Coronary artery (tissue), 2 donors: ENCODE data around the gene LRP10.
"Not testable (repeated sequence)": the region's sequence is repeated elsewhere in the genome, so short reads cannot be mapped to it uniquely, and the experiment has no call there.

Experiments used
- DNase-seq: peaks from one replicate; pipeline ENCODE4 v3.0.0-alpha.2; 2017; ENCODE audit warnings: low spot score
- H3K27ac ChIP-seq, 2 donors: fragments of 200-600 bp; sonication (generic); one replicate each; pipeline ENCODE4 v1.5.1; 2016 to 2019
- H3K4me3 ChIP-seq: fragments of 200-600 bp; sonication (generic); 2 replicates; pipeline ENCODE4 v1.5.1; 2016; ENCODE audit warnings: mild to moderate bottlenecking, moderate library complexity
- TF ChIP-seq, protein P1 (sequence below): fragments of 200-600 bp; sonication (generic); IDR thresholded peaks from one replicate; pipeline ENCODE4 v1.5.1; 2019; ENCODE audit warnings: antibody characterized with exemption

The LRP10 gene, protein sequence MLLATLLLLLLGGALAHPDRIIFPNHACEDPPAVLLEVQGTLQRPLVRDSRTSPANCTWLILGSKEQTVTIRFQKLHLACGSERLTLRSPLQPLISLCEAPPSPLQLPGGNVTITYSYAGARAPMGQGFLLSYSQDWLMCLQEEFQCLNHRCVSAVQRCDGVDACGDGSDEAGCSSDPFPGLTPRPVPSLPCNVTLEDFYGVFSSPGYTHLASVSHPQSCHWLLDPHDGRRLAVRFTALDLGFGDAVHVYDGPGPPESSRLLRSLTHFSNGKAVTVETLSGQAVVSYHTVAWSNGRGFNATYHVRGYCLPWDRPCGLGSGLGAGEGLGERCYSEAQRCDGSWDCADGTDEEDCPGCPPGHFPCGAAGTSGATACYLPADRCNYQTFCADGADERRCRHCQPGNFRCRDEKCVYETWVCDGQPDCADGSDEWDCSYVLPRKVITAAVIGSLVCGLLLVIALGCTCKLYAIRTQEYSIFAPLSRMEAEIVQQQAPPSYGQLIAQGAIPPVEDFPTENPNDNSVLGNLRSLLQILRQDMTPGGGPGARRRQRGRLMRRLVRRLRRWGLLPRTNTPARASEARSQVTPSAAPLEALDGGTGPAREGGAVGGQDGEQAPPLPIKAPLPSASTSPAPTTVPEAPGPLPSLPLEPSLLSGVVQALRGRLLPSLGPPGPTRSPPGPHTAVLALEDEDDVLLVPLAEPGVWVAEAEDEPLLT

DNA sequence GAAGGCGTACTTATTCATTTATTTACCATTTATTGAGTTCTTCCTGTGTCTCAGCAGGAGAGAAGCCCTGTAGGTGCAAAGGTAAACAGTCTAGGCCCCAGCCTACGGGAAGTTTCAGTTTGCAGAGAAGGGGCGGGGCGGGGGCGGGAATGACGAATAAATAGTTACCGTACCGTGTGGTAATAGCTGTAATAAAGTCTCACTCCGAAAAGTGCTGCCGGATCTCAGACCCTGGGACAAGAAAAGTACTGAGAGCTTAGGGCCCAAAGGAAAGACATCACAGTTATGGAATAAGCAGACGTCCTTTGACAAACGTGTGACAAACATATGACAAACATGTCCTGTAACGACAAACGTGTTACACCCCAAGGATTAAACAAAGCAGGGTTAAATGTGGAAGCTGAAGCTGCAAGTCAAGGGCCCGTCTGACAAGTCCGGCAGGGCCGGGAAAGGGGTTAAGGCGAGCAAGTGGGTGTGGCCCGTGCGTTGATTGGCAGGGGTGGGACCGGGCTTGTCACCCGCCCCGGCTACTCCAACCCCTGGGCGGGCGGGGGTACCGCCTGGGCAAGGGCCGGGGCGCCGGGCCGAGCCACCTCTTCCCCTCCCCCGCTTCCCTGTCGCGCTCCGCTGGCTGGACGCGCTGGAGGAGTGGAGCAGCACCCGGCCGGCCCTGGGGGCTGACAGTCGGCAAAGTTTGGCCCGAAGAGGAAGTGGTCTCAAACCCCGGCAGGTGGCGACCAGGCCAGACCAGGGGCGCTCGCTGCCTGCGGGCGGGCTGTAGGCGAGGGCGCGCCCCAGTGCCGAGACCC lies at the start of gene LRP10:
TSS of gene LRP10 (plus strand) at position 517 of the 809 bp plus-strand sequence. CDS start 564 bp downstream, outside the sequence.
- Histone ChIP-seq H3K4me3 (peak within 1 kb of the TSS; percentile 82), H3K27ac (peak within 1 kb of the TSS; percentile 95 to 99)
- TF ChIP-seq, protein P1, sequence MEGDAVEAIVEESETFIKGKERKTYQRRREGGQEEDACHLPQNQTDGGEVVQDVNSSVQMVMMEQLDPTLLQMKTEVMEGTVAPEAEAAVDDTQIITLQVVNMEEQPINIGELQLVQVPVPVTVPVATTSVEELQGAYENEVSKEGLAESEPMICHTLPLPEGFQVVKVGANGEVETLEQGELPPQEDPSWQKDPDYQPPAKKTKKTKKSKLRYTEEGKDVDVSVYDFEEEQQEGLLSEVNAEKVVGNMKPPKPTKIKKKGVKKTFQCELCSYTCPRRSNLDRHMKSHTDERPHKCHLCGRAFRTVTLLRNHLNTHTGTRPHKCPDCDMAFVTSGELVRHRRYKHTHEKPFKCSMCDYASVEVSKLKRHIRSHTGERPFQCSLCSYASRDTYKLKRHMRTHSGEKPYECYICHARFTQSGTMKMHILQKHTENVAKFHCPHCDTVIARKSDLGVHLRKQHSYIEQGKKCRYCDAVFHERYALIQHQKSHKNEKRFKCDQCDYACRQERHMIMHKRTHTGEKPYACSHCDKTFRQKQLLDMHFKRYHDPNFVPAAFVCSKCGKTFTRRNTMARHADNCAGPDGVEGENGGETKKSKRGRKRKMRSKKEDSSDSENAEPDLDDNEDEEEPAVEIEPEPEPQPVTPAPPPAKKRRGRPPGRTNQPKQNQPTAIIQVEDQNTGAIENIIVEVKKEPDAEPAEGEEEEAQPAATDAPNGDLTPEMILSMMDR = no peak
- peak; percentile 96 for DNase-seq

GRCh38 chr14:22822016-22822570 lies 49.4 kb upstream of the LRP10 start:
- Histone ChIP-seq H3K27ac (peak overlapping the region; percentile 73 to 76), H3K4me3 (peak overlapping the region; percentile 67)
- no peak for DNase-seq
- TF ChIP-seq, protein P1 = no peak

- Histone ChIP-seq H3K4me3 (peak overlapping the region; percentile 67), H3K27ac (peak overlapping the region; percentile 73 to 76)
- DNase-seq = peak; percentile 88
- TF ChIP-seq, protein P1 = peak; percentile 86
Observed at GRCh38 chr14:22822571-22823098, 48.9 kb upstream of the LRP10 start.

GRCh38 chr14:22824711-22825359 lies 46.7 kb upstream of the LRP10 start:
- TF ChIP-seq, protein P1 = no peak
- Histone ChIP-seq H3K27ac (no peak overlapping the region), H3K4me3 (no peak overlapping the region)
- DNase-seq = no peak

DNA sequence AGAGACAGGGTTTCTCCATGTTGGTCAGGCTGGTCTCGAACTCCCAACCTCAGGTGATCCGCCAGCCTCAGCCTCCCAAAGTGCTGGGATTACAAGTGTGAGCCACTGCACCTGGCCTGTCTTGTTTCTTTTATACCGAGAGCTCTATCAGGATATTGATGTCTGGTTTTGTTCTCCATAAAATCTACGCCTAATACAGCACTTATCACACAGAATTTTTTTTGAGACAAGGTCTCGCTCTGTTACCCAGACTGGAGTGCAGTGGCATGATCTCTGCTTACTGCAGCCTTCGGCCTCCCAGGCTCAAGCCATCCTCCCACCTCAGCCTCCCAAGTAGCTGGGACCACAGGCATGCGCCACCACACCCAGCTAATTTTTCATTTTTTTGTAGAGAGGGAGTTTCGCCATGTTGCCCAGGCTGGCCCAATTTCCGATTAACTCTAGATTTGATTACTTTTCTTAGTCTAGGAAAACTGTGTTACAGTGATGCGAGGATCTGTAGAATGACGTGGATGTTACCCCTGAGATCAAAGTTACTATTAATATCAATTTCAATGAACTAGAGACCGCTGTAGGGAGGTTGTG lies 42.4 kb upstream of the LRP10 start:
- Histone ChIP-seq H3K27ac (peak overlapping the region; percentile 46 to 73), H3K4me3 (peak overlapping the region; percentile 78)
- DNase-seq = not testable (repeated sequence)

GRCh38 chr14:22829661-22830442 lies 41.7 kb upstream of the LRP10 start, which contains the start of gene MRPL52:
Gene MRPL52 (plus strand): TSS chr14:22829887. CDS start chr14:22829913, 26 bp downstream.
- Histone ChIP-seq H3K4me3 (peak within 1 kb of the TSS; percentile 78), H3K27ac (peak within 1 kb of the TSS; percentile 46 to 73)
- DNase-seq = peak; percentile 91
- TF ChIP-seq, protein P1 = no peak
